ENCODE measurements around the gene NT5M. TPM values are rescaled to one million over a fixed set of nuclear protein-coding genes. Genes with fewer than 3 reads are reported as not detected.

Gene NT5M
- total RNA-seq, 2 donors from 2014 or later = 6.5 to 11.8 TPM

GRCh38 chr17:17354560-17355349 is 51.6 kb downstream of the NT5M start:
- Histone ChIP-seq H3K9me3 (ENCODE audit: control insufficient read depth, low read length) (peaks cover 7% of the 10 kb centered on the region), H3K4me1 (ENCODE audit: control insufficient read depth, insufficient read depth, low read length) (no peaks in the 10 kb centered on the region), H3K9ac (ENCODE audit: extremely low read depth, low read length, poor library complexity, severe bottlenecking) (no peak overlapping the region), H3K4me3 (ENCODE audit: low read length) (no peak overlapping the region), H3K36me3 (ENCODE audit: control insufficient read depth, insufficient read depth, low read length) (no peaks in the 10 kb centered on the region), H3K27me3 (ENCODE audit: control insufficient read depth, insufficient read depth, low read length, poor library complexity, severe bottlenecking) (no peaks in the 10 kb centered on the region), H3K27ac (ENCODE audit: low read depth, low read length) (no peak overlapping the region)
- Mint-ChIP-seq H3K9me3 (peaks cover 16% of the 10 kb centered on the region), H3K27me3 (ENCODE audit: insufficient read depth) (peaks cover 10% of the 10 kb centered on the region), H3K4me3 (no peak overlapping the region), H3K36me3 (ENCODE audit: low read depth) (peaks cover 11% of the 10 kb centered on the region), H3K27ac (no peak overlapping the region), H3K4me1 (no peaks in the 10 kb centered on the region)
- TF ChIP-seq, protein P1, sequence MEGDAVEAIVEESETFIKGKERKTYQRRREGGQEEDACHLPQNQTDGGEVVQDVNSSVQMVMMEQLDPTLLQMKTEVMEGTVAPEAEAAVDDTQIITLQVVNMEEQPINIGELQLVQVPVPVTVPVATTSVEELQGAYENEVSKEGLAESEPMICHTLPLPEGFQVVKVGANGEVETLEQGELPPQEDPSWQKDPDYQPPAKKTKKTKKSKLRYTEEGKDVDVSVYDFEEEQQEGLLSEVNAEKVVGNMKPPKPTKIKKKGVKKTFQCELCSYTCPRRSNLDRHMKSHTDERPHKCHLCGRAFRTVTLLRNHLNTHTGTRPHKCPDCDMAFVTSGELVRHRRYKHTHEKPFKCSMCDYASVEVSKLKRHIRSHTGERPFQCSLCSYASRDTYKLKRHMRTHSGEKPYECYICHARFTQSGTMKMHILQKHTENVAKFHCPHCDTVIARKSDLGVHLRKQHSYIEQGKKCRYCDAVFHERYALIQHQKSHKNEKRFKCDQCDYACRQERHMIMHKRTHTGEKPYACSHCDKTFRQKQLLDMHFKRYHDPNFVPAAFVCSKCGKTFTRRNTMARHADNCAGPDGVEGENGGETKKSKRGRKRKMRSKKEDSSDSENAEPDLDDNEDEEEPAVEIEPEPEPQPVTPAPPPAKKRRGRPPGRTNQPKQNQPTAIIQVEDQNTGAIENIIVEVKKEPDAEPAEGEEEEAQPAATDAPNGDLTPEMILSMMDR (conservative IDR thresholded peaks at IDR 0.05) = peak; percentile 92
- DNase-seq = peak; percentile 95
- WGBS, 2 experiments (ENCODE audit: insufficient coverage in 1 of 2, insufficient read length in 1 of 2) = 51 to 83% methylated on average over 6 to 14 of the region's 14 CpGs

GRCh38 chr17:17355426-17355825 is 52.3 kb downstream of the NT5M start:
- Mint-ChIP-seq H3K4me3 (no peak overlapping the region), H3K4me1 (no peaks in the 10 kb centered on the region), H3K27ac (no peak overlapping the region), H3K36me3 (ENCODE audit: low read depth) (peaks cover 11% of the 10 kb centered on the region), H3K27me3 (ENCODE audit: insufficient read depth) (peaks cover 10% of the 10 kb centered on the region), H3K9me3 (peaks cover 21% of the 10 kb centered on the region)
- Histone ChIP-seq H3K4me1 (ENCODE audit: control insufficient read depth, insufficient read depth, low read length) (no peaks in the 10 kb centered on the region), H3K36me3 (ENCODE audit: control insufficient read depth, insufficient read depth, low read length) (no peaks in the 10 kb centered on the region), H3K9ac (ENCODE audit: extremely low read depth, low read length, poor library complexity, severe bottlenecking) (no peak overlapping the region), H3K27me3 (ENCODE audit: control insufficient read depth, insufficient read depth, low read length, poor library complexity, severe bottlenecking) (no peaks in the 10 kb centered on the region), H3K27ac (ENCODE audit: low read depth, low read length) (no peak overlapping the region), H3K9me3 (ENCODE audit: control insufficient read depth, low read length) (peaks cover 12% of the 10 kb centered on the region), H3K4me3 (ENCODE audit: low read length) (no peak overlapping the region)
- WGBS, 2 experiments (ENCODE audit: insufficient coverage in 1 of 2, insufficient read length in 1 of 2) = 69 to 82% methylated on average over 7 to 12 of the region's 12 CpGs
- TF ChIP-seq, protein P1 (conservative IDR thresholded peaks at IDR 0.05) = no peak
- DNase-seq = no peak

DNA sequence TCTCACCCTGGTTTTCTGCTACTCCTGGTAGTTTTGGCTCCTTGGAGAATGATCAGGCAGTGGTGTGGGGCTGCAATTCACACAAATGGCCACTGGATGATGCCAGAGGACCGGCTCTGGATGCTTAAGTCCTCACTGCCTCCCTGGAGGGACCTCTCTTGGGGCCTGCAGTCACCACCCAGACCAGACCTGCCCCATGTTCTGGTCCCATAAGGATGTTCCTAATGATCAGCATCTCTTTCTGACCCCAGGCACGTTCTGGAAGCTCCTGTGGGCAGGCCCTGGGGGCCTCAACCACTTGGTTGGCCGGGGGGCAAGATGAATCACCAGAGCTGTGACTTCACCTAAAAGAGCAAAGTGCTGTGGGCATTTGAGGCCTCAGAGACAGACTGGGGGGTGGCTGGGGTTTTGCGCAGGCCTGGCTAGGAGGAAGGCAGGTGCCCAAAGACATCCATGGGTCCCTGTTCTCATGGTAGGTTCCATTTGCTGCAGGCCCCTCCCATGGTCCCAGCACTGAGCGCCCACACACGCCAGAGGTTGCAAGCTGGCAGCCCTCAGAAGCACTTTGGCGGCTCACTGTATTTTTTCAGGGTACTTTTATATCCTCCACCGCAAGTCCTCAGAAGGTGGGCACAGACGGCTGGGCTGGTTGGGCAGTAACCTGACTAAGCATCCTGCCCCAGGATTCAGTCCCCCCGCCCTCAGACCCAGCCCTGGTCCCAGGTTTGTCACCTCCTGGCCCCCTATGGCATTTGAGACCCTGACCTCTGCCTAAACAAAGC is 53.2 kb downstream of the NT5M start:
- peak; percentile 97 for DNase-seq
- TF ChIP-seq, protein P1 (conservative IDR thresholded peaks at IDR 0.05) = peak; percentile 98
- Histone ChIP-seq H3K36me3 (ENCODE audit: control insufficient read depth, insufficient read depth, low read length) (no peaks in the 10 kb centered on the region), H3K9me3 (ENCODE audit: control insufficient read depth, low read length) (peaks cover 16% of the 10 kb centered on the region), H3K4me1 (ENCODE audit: control insufficient read depth, insufficient read depth, low read length) (no peaks in the 10 kb centered on the region), H3K27ac (ENCODE audit: low read depth, low read length) (no peak overlapping the region), H3K27me3 (ENCODE audit: control insufficient read depth, insufficient read depth, low read length, poor library complexity, severe bottlenecking) (no peaks in the 10 kb centered on the region), H3K9ac (ENCODE audit: extremely low read depth, low read length, poor library complexity, severe bottlenecking) (no peak overlapping the region), H3K4me3 (ENCODE audit: low read length) (no peak overlapping the region)
- Mint-ChIP-seq H3K27me3 (ENCODE audit: insufficient read depth) (peaks cover 13% of the 10 kb centered on the region), H3K9me3 (peaks cover 24% of the 10 kb centered on the region), H3K4me3 (no peak overlapping the region), H3K4me1 (no peaks in the 10 kb centered on the region), H3K27ac (no peak overlapping the region), H3K36me3 (ENCODE audit: low read depth) (peaks cover 11% of the 10 kb centered on the region)
- WGBS, 2 experiments (ENCODE audit: insufficient coverage in 1 of 2, insufficient read length in 1 of 2) = 75 to 77% methylated on average over 10 of the region's 10 CpGs
